H1 (cell line): Measurements from ENCODE around the gene ACP3. TPM values are rescaled to one million over a fixed set of nuclear protein-coding genes. Genes with fewer than 3 reads are reported as not detected.

ENCODE experiments used
- CTCF ChIA-PET: fragments of 300-600 bp; sonication (Branson Sonifier 250); formaldehyde crosslinking; loops from one replicate; lab custom pipeline; 2021; ENCODE audit not compliant: partially characterized antibody; lab: Charles Lee
- POLR2A ChIA-PET: fragments of 300-600 bp; sonication (Branson Sonifier 250); formaldehyde crosslinking; loops from one replicate; lab custom pipeline; 2021; ENCODE audit warnings: inconsistent platforms; ENCODE audit not compliant: partially characterized antibody; lab: Charles Lee
- DNase-seq, 2 experiments: peaks; one replicate each; pipeline versions ENCODE4 v3.0.0 to v3.0.0-alpha.2; 2010 to 2022; ENCODE audit warnings: low spot score in 2 of 2, low read depth in 1 of 2, mixed read lengths in 1 of 2
- FAIRE-seq: peaks from 2 replicates; lab custom pipeline; 2011; peaks lifted over from hg19 to GRCh38; lab: Jason Lieb, UNC
- H2AFZ ChIP-seq: 2 replicates; pipeline ENCODE4 v1.8.1; 2012; ENCODE audit warnings: low read length, inconsistent platforms
- H2AK5ac ChIP-seq: 2 replicates; pipeline ENCODE4 v1.6.1; 2013; ENCODE audit warnings: low read depth, low read length
- H2BK120ac ChIP-seq: replicated peaks from 2 replicates; pipeline ENCODE3; 2013; ENCODE audit warnings: low read depth, low read length, inconsistent platforms
- H2BK12ac ChIP-seq: 2 replicates; pipeline ENCODE4 v1.6.1; 2013; ENCODE audit warnings: low read depth, low read length
- H2BK15ac ChIP-seq: 2 replicates; pipeline ENCODE4 v1.6.1; 2013; ENCODE audit warnings: low read length
- H2BK20ac ChIP-seq: 2 replicates; pipeline ENCODE4 v1.6.1; 2013; ENCODE audit warnings: low read length
- H2BK5ac ChIP-seq: 2 replicates; pipeline ENCODE4 v1.6.1; 2013; ENCODE audit warnings: low read depth, low read length
- H3K14ac ChIP-seq: 2 replicates; pipeline ENCODE4 v1.6.1; 2013; ENCODE audit warnings: inconsistent platforms; ENCODE audit not compliant: insufficient read length
- H3K18ac ChIP-seq: 2 replicates; pipeline ENCODE4 v1.6.1; 2013; ENCODE audit warnings: low read length; ENCODE audit errors: extremely low read depth
- H3K23ac ChIP-seq: 2 replicates; pipeline ENCODE4 v1.6.1; 2013; ENCODE audit warnings: inconsistent platforms; ENCODE audit not compliant: insufficient read length
- H3K23me2 ChIP-seq: 2 replicates; pipeline ENCODE4 v1.6.1; 2013; ENCODE audit warnings: low read depth, low read length
- H3K27ac ChIP-seq: 2 replicates; pipeline ENCODE4 v1.6.1; 2011; ENCODE audit warnings: low read depth, low read length, inconsistent platforms
- H3K27me3 ChIP-seq, 4 experiments: replicated peaks in 1 of 4; 1 replicate in 1 of 4; 2 replicates in 3 of 4; pipeline versions ENCODE4 v1.6.1 to v1.8.1; 2011 to 2013; ENCODE audit warnings: low read length in 3 of 4, mild to moderate bottlenecking in 3 of 4, inconsistent platforms in 2 of 4, mixed read lengths in 2 of 4, moderate library complexity in 1 of 4; ENCODE audit not compliant: control insufficient read depth in 3 of 4, insufficient read depth in 3 of 4; ENCODE audit errors: extremely low read depth in 1 of 4
- H3K36me3 ChIP-seq, 4 experiments: 2 replicates each; pipeline versions ENCODE4 v1.6.1 to v1.8.1; 2011 to 2013; ENCODE audit warnings: mild to moderate bottlenecking in 4 of 4, low read length in 3 of 4, moderate library complexity in 2 of 4, control low read depth in 1 of 4, inconsistent platforms in 1 of 4; ENCODE audit not compliant: insufficient read depth in 4 of 4, control insufficient read depth in 2 of 4
- H3K4ac ChIP-seq: replicated peaks from 2 replicates; pipeline ENCODE3; 2013; ENCODE audit warnings: low read length, low read depth, mixed read lengths, inconsistent platforms; ENCODE audit not compliant: insufficient read length
- H3K4me1 ChIP-seq, 4 experiments: replicated peaks in 1 of 4; 1 replicate in 1 of 4; 2 replicates in 3 of 4; pipeline versions ENCODE4 v1.6.1 to v1.8.1; 2011 to 2013; ENCODE audit warnings: low read length in 3 of 4, inconsistent platforms in 2 of 4, mixed read lengths in 1 of 4; ENCODE audit not compliant: insufficient read depth in 4 of 4, control insufficient read depth in 3 of 4
- H3K4me2 ChIP-seq, 2 experiments: 2 replicates each; pipeline versions ENCODE4 v1.6.1 to v1.8.1; 2011 to 2013; ENCODE audit warnings: low read depth in 2 of 2, low read length in 2 of 2, control low read depth in 1 of 2, inconsistent platforms in 1 of 2, mild to moderate bottlenecking in 1 of 2; ENCODE audit not compliant: insufficient read depth in 1 of 2
- H3K4me3 ChIP-seq, 4 experiments: fragments of 200-600, 300-600 bp in 1 of 4; sonication (generic), shearing (Covaris generic), sonication (Bioruptor Twin) in 1 of 4; 2 replicates each; pipeline versions ENCODE4 v1.5.1 to v1.8.1; 2011 to 2016; ENCODE audit warnings: low read length in 4 of 4, low read depth in 3 of 4, control low read depth in 2 of 4, inconsistent platforms in 2 of 4, mild to moderate bottlenecking in 2 of 4, mixed read lengths in 1 of 4, moderate library complexity in 1 of 4; ENCODE audit not compliant: insufficient read depth in 2 of 4; ENCODE audit errors: extremely low read depth in 1 of 4
- H3K56ac ChIP-seq: replicated peaks from 2 replicates; pipeline ENCODE3; 2013; ENCODE audit warnings: low read depth, mild to moderate bottlenecking, mixed read lengths, low read length, inconsistent platforms; ENCODE audit not compliant: insufficient read length
- H3K79me1 ChIP-seq: 2 replicates; pipeline ENCODE4 v1.6.1; 2013; ENCODE audit warnings: low read depth, low read length, control low read depth
- H3K79me2 ChIP-seq, 2 experiments: 2 replicates each; pipeline versions ENCODE4 v1.6.1 to v1.8.1; 2012 to 2013; ENCODE audit warnings: low read length in 2 of 2, mild to moderate bottlenecking in 2 of 2, inconsistent platforms in 1 of 2; ENCODE audit not compliant: insufficient read depth in 2 of 2, control insufficient read depth in 1 of 2
- H3K9ac ChIP-seq, 4 experiments: replicated peaks in 1 of 4; 1 replicate in 1 of 4; 2 replicates in 3 of 4; pipeline versions ENCODE4 v1.6.1 to v1.8.1; 2011 to 2013; ENCODE audit warnings: low read depth in 3 of 4, low read length in 3 of 4, control low read depth in 2 of 4, mild to moderate bottlenecking in 2 of 4, moderate library complexity in 2 of 4, inconsistent platforms in 1 of 4; ENCODE audit errors: extremely low read depth in 1 of 4
- H3K9me3 ChIP-seq, 2 experiments: 2 replicates each; pipeline versions ENCODE4 v1.6.1 to v1.8.1; 2012 to 2013; ENCODE audit warnings: mild to moderate bottlenecking in 2 of 2, moderate library complexity in 2 of 2, control low read depth in 1 of 2, inconsistent platforms in 1 of 2, low read depth in 1 of 2, low read length in 1 of 2, mixed read lengths in 1 of 2; ENCODE audit not compliant: insufficient read depth in 2 of 2
- H4K20me1 ChIP-seq, 2 experiments: replicated peaks in 1 of 2; 2 replicates each; pipeline versions ENCODE3 to v1.8.1; 2011 to 2013; ENCODE audit warnings: inconsistent platforms in 2 of 2, low read length in 2 of 2, mild to moderate bottlenecking in 1 of 2; ENCODE audit not compliant: insufficient read depth in 2 of 2, control insufficient read depth in 1 of 2
- H4K5ac ChIP-seq: 2 replicates; pipeline ENCODE4 v1.6.1; 2013; ENCODE audit warnings: low read length, low read depth, mixed read lengths, inconsistent platforms; ENCODE audit not compliant: insufficient read length
- H4K8ac ChIP-seq: 2 replicates; pipeline ENCODE4 v1.8.0; 2013; ENCODE audit warnings: mild to moderate bottlenecking, moderate library complexity, low read length, inconsistent platforms; ENCODE audit not compliant: insufficient read depth; ENCODE audit errors: extremely low read depth
- H4K91ac ChIP-seq: replicated peaks from 2 replicates; pipeline ENCODE3; 2013; ENCODE audit warnings: low read length, mixed read lengths, inconsistent platforms; ENCODE audit not compliant: insufficient read length
- CHD1 ChIP-seq: IDR thresholded peaks from 2 replicates; pipeline ENCODE4 v1.6.1; 2012; ENCODE audit warnings: low read depth, low read length, improper control_type of control experiment
- CHD2 ChIP-seq: IDR thresholded peaks from 2 replicates; pipeline ENCODE4 v1.6.1; 2012; ENCODE audit warnings: low read length, improper control_type of control experiment
- RAD21 ChIP-seq, 2 experiments: IDR thresholded peaks in 1 of 2; conservative IDR thresholded peaks in 1 of 2; 2 replicates each; pipeline ENCODE4 v1.6.1; 2011; ENCODE audit warnings: low read depth in 2 of 2, low read length in 2 of 2, improper control_type of control experiment in 1 of 2, inconsistent platforms in 1 of 2, mild to moderate bottlenecking in 1 of 2, moderate library complexity in 1 of 2
- WGBS, 2 experiments: shearing (Covaris generic) in 1 of 2; methylation state at CpG; one replicate each; pipeline versions ENCODE4 v1.1.6 to v1.1.7; 2013 to 2015; ENCODE audit warnings: low lambda C conversion rate in 2 of 2, mixed read lengths in 2 of 2, inconsistent platforms in 1 of 2, low coverage in 1 of 2, missing lambda C conversion rate in 1 of 2; ENCODE audit not compliant: insufficient replicate concordance in 2 of 2, insufficient coverage in 1 of 2, insufficient read length in 1 of 2; ENCODE audit errors: extremely low coverage in 1 of 2, missing lambda C conversion rate in 1 of 2; 5-methylcytosine and 5-hydroxymethylcytosine counted together
- polyA plus RNA-seq, 7 experiments: library from polyadenylated mRNA; depleted of rRNA in 3 of 7; stranded (reverse) in 5 of 7; unstranded in 2 of 7; fragments of >200 nt in 5 of 7; fragments of 200-250 nt in 2 of 7; gene quantifications; 1 replicate in 5 of 7; 2 replicates in 1 of 7; 4 replicates in 1 of 7; pipeline versions ENCODE4 v1.2.1 to v1.2.3, GENCODE V29; 2011 to 2013; ENCODE audit warnings: missing spikeins in 2 of 7, mixed read lengths in 2 of 7
- total RNA-seq: library from RNA; stranded (reverse); fragmentation: NEBNext Ultra II Directional; extraction: Animal tissue kit (Norgen Biotek cat#: 25700); gene quantifications from 2 replicates; pipeline ENCODE4 v1.2.1, GENCODE V29; 2021
- TF ChIP-seq, protein P1 (sequence below), 3 experiments: IDR thresholded peaks; 1 replicate in 2 of 3; 2 replicates in 1 of 3; pipeline versions ENCODE4 v1.5.1 to v1.6.1; 2011; ENCODE audit warnings: low read length in 3 of 3, mild to moderate bottlenecking in 3 of 3, inconsistent platforms in 2 of 3, low read depth in 1 of 3, moderate library complexity in 1 of 3; ENCODE audit not compliant: insufficient read depth in 1 of 3; ENCODE audit errors: control extremely low read depth in 1 of 3

Gene ACP3
- total and polyA plus RNA-seq, 2 of the 8 experiments (the other 6 are each of a cell fraction or from before 2014, with no cell fraction given): 1.2 to 1.4 TPM

- peak; percentile 28 for FAIRE-seq
These were observed 25.0 kb downstream of the ACP3 start for GRCh38 chr3:132342183-132342582.

More at GRCh38 chr3:132342183-132342582, 25.0 kb downstream of the ACP3 start:
- Histone ChIP-seq H3K9ac (no peak overlapping the region), H3K27ac (no peak overlapping the region), H2BK15ac (no peak overlapping the region), H3K56ac (no peak overlapping the region), H3K23me2 (no peaks in the 10 kb centered on the region), H3K18ac (no peak overlapping the region), H3K9me3 (no peaks in the 10 kb centered on the region), H3K4me2 (no peak overlapping the region), H2BK120ac (no peak overlapping the region), H3K23ac (no peak overlapping the region), H2AK5ac (no peak overlapping the region), H4K91ac (no peak overlapping the region), H4K5ac (no peak overlapping the region), H3K79me2 (no peaks in the 10 kb centered on the region), H3K4me1 (peaks cover 0 to 2% (median 0%) of the 10 kb centered on the region in 4 experiments; a peak in 1 of 7 replicates), H3K79me1 (no peaks in the 10 kb centered on the region), H3K27me3 (no peaks in the 10 kb centered on the region), H4K8ac (no peak overlapping the region), H4K20me1 (no peaks in the 10 kb centered on the region), H2AFZ (no peak overlapping the region), H2BK12ac (no peak overlapping the region), H3K14ac (no peak overlapping the region), H3K4me3 (no peak overlapping the region), H3K36me3 (no peaks in the 10 kb centered on the region), H2BK20ac (no peak overlapping the region), H2BK5ac (no peak overlapping the region), H3K4ac (no peak overlapping the region)
- ChIA-PET CTCF (interaction anchor here (0.6 to 20.7 kb wide), 32 partner anchors 10 to 305 kb away, joined by 3 to 486 read pairs (median 7); no protein-coding TSS in a partner anchor), POLR2A (interaction anchor here (0.7 to 1.4 kb wide), 3 partner anchors 10 to 73 kb away, joined by 3 to 6 read pairs (median 3); no protein-coding TSS in a partner anchor)
- no peak for DNase-seq
- TF ChIP-seq CHD2 (no peak), CHD1 (no peak), RAD21 (IDR thresholded peaks at IDR 0.05 in 1 of 2, conservative IDR thresholded peaks at IDR 0.05 in 1 of 2; ENCODE audit: low read depth in 2 of 2, low read length in 2 of 2) (peak; percentile 62 to 76)
- TF ChIP-seq, protein P1, sequence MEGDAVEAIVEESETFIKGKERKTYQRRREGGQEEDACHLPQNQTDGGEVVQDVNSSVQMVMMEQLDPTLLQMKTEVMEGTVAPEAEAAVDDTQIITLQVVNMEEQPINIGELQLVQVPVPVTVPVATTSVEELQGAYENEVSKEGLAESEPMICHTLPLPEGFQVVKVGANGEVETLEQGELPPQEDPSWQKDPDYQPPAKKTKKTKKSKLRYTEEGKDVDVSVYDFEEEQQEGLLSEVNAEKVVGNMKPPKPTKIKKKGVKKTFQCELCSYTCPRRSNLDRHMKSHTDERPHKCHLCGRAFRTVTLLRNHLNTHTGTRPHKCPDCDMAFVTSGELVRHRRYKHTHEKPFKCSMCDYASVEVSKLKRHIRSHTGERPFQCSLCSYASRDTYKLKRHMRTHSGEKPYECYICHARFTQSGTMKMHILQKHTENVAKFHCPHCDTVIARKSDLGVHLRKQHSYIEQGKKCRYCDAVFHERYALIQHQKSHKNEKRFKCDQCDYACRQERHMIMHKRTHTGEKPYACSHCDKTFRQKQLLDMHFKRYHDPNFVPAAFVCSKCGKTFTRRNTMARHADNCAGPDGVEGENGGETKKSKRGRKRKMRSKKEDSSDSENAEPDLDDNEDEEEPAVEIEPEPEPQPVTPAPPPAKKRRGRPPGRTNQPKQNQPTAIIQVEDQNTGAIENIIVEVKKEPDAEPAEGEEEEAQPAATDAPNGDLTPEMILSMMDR (IDR thresholded peaks at IDR 0.05; ENCODE audit: control extremely low read depth in 1 of 3, insufficient read depth in 1 of 3, low read depth in 1 of 3, low read length in 3 of 3): peak in 2 of 3 experiments; percentile 48 to 58; a peak in 3 of 4 replicates
- 56% methylated on average over 5 of the region's 5 CpGs; no CpG with 5 or more reads in 1 of the 2 experiments for WGBS, 2 experiments
